HG03378 (cell line): ENCODE measurements around the gene ERICH6.

ENCODE experiments used
- ATAC-seq: cut with Tn5 transposase; IDR thresholded peaks from one replicate; pipeline ENCODE4 v1.9.1; 2021; ENCODE audit warnings: mild to moderate bottlenecking, moderate library complexity; ENCODE audit not compliant: unreplicated experiment

ERICH6 gene

DNA sequence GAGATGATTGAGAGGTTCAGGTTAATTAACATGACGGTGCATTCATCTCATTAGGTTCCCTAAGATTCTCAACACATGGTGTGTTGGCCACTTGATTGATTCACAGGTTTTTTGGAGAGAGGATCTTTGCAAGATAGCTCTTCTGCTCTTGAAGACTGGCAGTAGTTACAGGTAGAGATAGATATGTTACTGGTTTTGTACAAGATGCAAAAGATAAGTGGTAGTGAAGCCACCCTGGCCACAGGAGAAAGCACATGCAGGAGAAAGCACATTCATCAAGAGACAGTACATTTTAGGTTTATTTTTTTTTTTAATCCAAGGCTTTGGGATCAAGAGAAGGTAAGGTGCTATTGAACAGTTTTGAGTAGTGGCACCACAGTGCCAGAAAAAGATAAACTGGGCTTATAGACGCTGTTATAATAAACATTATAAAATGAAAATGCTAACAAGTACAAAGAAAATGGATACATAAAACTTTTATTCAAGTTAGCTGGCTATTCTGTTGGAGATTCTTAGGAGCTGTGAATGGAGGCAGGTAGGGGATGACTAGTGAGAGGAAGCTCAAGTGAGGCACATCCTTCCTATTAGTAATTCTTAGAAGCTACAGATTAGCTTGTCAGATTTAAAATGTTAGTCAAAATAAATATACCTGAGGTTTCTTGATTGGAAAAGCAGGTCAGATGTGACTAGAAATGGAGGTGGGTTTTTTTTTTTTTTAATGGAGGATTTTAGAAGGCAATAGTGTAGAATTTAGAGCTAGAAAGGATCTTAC lies 89.8 kb downstream of the ERICH6 start:
- ATAC-seq = no peak

DNA sequence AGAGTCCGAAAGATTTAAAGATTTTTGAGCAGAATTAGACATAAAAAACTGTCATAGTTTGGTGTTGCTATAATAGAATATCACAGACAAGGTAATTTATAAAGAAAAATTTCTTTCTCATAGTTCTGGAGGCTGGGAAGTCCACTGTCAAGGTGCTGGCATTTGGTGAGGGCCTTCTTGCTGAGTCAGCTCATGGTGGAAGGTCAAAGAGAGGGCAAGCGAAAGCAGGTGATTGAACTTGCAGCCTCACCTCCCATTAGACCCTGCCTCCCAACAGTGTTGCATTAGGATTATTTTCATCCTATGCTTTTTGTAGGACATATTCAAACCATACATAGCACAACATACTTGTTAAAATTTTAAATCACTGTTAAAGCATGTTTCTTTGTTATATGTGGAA lies 90.7 kb downstream of the ERICH6 start:
- ATAC-seq = no peak

DNA sequence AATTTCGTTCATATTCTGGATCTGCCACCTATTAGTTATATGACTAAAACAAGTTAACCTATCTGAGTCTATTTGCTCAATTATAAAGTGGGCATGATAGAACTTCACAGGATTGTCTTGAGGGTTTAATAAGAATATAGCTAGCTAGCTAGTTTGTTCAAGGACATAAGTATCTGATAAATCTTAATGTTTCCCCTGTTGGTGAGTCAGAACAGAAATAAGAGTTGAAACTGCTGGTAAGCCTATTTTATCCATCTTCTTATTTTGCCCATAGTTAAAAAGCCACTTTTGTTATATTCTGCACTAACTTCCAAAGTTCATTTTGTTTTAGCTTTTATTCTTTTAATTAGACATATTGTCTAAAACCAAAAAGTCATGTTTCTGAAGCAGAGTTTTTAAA lies 91.2 kb downstream of the ERICH6 start:
- ATAC-seq = no peak

DNA sequence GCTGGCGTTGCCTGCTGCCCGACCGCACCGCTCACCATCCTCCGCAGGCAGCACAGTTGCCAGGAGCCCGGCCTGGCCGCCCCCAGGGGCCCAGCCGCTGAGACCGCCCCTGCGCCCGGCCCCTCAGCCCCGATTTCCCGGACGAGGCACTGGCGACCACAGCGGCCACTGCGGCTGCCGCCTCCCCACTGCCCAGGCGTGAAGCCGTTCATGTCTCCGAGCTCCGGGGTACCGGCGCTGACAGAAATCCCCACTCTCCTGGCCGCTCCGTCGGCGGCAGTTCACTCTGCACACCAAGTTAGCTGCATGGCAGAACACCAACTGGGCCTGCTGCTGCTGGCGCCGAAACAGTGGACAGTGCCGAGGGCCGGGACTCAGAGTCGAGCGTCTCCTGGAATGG lies 92.1 kb downstream of the ERICH6 start:
- no peak for ATAC-seq

DNA sequence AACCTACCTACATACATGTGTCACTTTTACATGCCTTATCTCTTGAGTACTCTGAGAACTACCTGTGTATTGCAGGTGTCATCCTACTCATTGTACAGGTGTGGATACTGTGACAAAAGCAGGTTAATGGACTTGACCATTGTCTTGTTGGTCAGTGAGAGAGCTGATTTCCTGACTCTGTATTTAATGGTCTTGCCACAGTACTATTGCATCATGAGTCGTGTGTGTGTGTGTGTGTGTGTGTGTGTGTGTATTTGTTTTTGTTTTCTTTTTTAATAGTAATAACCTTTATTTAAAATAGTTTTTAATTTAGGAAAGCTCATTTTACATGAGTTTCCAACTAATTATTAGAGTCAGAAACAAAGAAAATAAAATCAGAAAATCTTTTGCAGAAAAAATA lies 92.9 kb downstream of the ERICH6 start:
- no peak for ATAC-seq

DNA sequence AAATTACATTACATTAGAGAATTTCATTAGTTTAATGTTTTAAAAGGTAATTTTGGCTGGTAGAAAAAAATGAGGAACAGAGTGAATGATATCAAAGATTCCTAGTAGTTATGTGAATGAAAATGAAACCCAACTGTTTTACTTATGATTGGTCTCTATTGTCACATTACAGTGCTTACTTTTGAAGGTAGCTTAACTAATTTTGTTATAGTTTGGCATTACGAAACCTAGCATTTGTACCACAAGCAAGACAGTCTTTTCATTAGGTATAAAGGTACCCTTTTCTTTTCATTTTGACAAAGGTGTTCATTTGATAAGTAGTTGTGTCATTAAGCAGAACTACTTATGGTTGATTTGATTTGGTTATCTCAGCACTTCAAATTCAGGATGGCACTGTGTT lies 93.7 kb downstream of the ERICH6 start:
- no peak for ATAC-seq
